ENCODE measurements around the gene STXBP2. TPM values are rescaled to one million over a fixed set of nuclear protein-coding genes. Genes with fewer than 3 reads are reported as not detected.

Gene STXBP2
- total and polyA plus RNA-seq, 2 experiments from 2014 or later = 1.8 to 2.0 TPM

DNA sequence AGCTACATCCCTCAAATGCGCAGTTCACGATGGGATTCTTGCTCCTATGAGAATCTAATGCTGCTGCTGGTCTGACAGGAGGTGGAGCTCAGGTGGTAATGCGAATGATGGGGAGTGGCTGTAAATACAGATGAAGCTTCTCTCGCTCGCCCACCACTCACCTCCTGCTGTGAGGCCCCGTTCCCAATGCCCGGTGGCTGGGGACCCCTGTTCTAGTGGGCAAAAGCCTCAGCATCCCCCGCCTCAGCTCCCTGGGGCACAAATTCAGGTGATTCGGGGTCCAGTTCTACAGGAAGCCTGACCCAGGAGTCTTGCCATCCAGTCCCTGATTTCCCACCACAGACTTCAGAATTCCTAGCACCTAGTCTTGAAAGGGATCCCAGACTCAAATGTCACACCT, 35.6 kb downstream of the STXBP2 start:
- in situ Hi-C loops (cut with MboI) = loop anchor here (10.0 kb wide), 1 partner anchor 108 kb away; no protein-coding TSS in a partner anchor
- WGBS, 2 experiments (ENCODE audit: low coverage in 1 of 2, low lambda C conversion rate in 2 of 2, missing lambda C conversion rate in 2 of 2) = 26 to 36% methylated on average over 9 of the region's 9 CpGs

DNA sequence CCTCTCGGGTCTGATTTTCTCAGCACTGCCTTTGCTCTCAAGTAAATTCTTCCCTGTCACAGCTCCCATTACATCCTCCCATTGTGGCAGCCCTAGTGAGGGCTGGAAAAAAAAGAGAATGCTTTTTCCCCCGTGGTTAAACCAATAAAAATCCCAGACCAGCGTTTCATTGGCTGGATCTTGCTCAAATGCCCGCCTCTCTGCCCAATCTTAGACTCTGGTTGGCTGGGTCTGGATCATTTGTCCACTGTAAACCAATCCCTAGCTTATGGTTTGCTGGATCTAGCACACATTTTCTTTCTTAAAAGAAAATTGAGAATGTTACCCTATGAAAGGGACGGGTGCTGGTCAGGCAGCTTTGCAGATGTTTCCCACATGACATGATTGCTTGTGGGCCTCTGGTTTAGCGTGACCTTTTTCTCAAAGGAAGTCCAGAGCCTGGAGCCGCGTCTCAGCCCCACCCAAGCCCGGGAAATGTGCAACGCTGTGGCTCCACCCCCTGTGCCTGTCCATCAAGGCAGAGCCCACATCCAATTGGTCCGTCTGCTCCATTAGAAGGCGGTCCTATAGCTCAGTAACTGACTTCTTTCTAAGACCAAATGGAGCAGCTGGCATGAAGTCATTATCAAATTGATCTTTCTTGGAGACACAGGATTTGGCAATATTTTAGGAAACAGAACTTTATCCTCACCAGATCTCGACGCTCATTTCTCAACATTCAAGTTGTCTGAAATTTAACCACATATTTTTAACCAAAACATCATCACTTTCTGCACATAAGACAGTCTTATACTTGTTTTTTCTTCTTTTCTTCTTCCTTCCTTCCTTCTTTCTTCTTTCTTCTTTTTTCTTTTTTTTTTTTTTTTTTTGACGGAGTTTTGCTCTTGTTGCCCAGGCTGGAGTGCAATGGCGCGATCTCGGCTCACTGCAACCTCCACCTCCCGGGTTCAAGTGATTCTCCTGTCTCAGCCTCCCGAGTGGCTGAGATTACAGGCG, 37.4 kb downstream of the STXBP2 start:
- TF ChIP-seq EZH2 (IDR thresholded peaks at IDR 0.05; ENCODE audit: insufficient read depth, poor library complexity, severe bottlenecking) (no peak), EZH2phosphoT487 (IDR thresholded peaks at IDR 0.05; ENCODE audit: insufficient read depth, low read depth) (no peak)
- Histone ChIP-seq H3K4me3 (no peak overlapping the region), H3K4me1 (ENCODE audit: insufficient read depth) (no peaks in the 10 kb centered on the region), H3K9me2 (ENCODE audit: insufficient read depth) (no peaks in the 10 kb centered on the region), H2AFZ (peak overlapping the region; percentile 46), H3K27ac (no peak overlapping the region), H3K36me3 (ENCODE audit: low read depth) (no peaks in the 10 kb centered on the region), H3K27me3 (replicated peaks; ENCODE audit: insufficient read depth) (peaks cover 18% of the 10 kb centered on the region), H3F3A (ENCODE audit: insufficient read depth) (no peaks in the 10 kb centered on the region), H3K9me3 (ENCODE audit: low read depth) (no peaks in the 10 kb centered on the region), H4K20me1 (ENCODE audit: insufficient read depth) (no peaks in the 10 kb centered on the region), H3K4me2 (ENCODE audit: unreplicated experiment) (peak overlapping the region; percentile 5), H3K9ac (no peak overlapping the region), H3K79me2 (ENCODE audit: insufficient read depth) (no peaks in the 10 kb centered on the region)
- 38 to 41% methylated on average over 20 to 21 of the region's 21 CpGs for WGBS, 2 experiments (ENCODE audit: low coverage in 1 of 2, low lambda C conversion rate in 2 of 2, missing lambda C conversion rate in 2 of 2)
- in situ Hi-C loops (cut with MboI) = loop anchor here (10.0 kb wide), 1 partner anchor 110 kb away; no protein-coding TSS in a partner anchor
- peak; percentile 74 for DNase-seq

More for the DNA sequence above, 35.6 kb downstream of the STXBP2 start:
- Histone ChIP-seq H3K36me3 (ENCODE audit: low read depth) (no peaks in the 10 kb centered on the region), H3K27ac (no peak overlapping the region), H3K9me2 (ENCODE audit: insufficient read depth) (no peaks in the 10 kb centered on the region), H3F3A (ENCODE audit: insufficient read depth) (no peaks in the 10 kb centered on the region), H3K4me3 (no peak overlapping the region), H3K9me3 (ENCODE audit: low read depth) (no peaks in the 10 kb centered on the region), H3K9ac (no peak overlapping the region), H3K27me3 (replicated peaks; ENCODE audit: insufficient read depth) (peaks cover 12% of the 10 kb centered on the region), H3K4me2 (ENCODE audit: unreplicated experiment) (no peak overlapping the region), H3K4me1 (ENCODE audit: insufficient read depth) (no peaks in the 10 kb centered on the region), H3K79me2 (ENCODE audit: insufficient read depth) (no peaks in the 10 kb centered on the region), H2AFZ (no peak overlapping the region), H4K20me1 (ENCODE audit: insufficient read depth) (no peaks in the 10 kb centered on the region)
- TF ChIP-seq EZH2 (IDR thresholded peaks at IDR 0.05; ENCODE audit: insufficient read depth, poor library complexity, severe bottlenecking) = no peak
- TF ChIP-seq EZH2phosphoT487 (IDR thresholded peaks at IDR 0.05; ENCODE audit: insufficient read depth, low read depth) = no peak
- no peak for DNase-seq

DNA sequence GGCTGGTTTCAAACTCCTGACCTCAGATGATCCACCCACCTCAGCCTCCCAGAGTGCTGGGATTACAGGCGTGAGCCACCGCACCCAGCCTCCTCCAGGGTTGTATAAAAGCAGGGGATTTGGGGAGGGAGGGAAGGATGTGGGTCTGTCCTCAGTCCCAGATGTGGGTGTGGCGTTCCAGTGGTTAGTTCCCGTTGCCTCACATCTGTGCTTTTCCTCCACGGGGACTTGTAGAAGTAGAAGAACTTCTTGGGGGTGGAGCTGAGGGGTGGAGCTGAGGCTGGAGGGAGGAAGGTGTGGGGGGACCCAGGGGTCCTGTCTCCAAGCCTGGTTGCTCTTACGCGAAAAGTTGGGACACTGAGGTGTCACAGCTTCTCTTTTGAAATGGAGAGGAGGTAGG, 39.5 kb downstream of the STXBP2 start:
- H3K4me2 ChIP-seq (ENCODE audit: unreplicated experiment) = no peak overlapping the region
- peaks cover 7% of the 10 kb centered on the region for H3K79me2 ChIP-seq (ENCODE audit: insufficient read depth)
- WGBS, 2 experiments (ENCODE audit: low coverage in 1 of 2, low lambda C conversion rate in 2 of 2, missing lambda C conversion rate in 2 of 2) = 5 to 10% methylated on average over 5 to 7 of the region's 7 CpGs
- no peak overlapping the region for H3K4me3 ChIP-seq
- no peaks in the 10 kb centered on the region for H3K9me2 ChIP-seq (ENCODE audit: insufficient read depth)
- no peak overlapping the region for H2AFZ ChIP-seq
- H3K4me1 ChIP-seq (ENCODE audit: insufficient read depth) = no peaks in the 10 kb centered on the region
- TF ChIP-seq EZH2phosphoT487 (IDR thresholded peaks at IDR 0.05; ENCODE audit: insufficient read depth, low read depth) (no peak), EZH2 (IDR thresholded peaks at IDR 0.05; ENCODE audit: insufficient read depth, poor library complexity, severe bottlenecking) (no peak)
- no peak overlapping the region for H3K9ac ChIP-seq
- H3K27ac ChIP-seq = no peak overlapping the region
- peaks cover 11% of the 10 kb centered on the region; the same call in 1 of the 2 replicates for H3K27me3 ChIP-seq (replicated peaks; ENCODE audit: insufficient read depth)
- no peak for DNase-seq
- in situ Hi-C loops (cut with MboI) = loop anchor here (10.0 kb wide), 1 partner anchor 112 kb away; no protein-coding TSS in a partner anchor
- no peaks in the 10 kb centered on the region for H3K36me3 ChIP-seq (ENCODE audit: low read depth)
- no peaks in the 10 kb centered on the region for H3F3A ChIP-seq (ENCODE audit: insufficient read depth)
- H3K9me3 ChIP-seq (ENCODE audit: low read depth) = no peaks in the 10 kb centered on the region
- H4K20me1 ChIP-seq (ENCODE audit: insufficient read depth) = no peaks in the 10 kb centered on the region

DNA sequence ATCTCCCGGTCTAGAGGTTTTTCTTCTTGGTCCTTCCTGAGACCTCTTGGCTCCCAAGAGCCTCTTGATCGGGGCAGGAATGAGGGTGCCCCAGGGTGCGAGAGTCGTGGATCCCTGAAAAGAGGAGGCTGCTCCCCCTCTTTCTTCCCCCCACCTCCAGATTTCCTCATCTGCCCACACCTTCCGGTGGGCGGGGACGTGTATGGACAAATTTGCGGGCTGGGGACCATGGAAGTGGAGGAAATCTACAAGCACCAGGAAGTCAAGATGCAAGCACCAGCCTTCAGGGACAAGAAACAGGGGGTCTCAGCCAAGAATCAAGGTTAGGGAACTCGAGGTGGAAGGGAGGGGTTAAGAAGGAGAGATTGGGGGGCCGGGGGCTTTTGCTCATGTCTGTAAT, 39.9 kb downstream of the STXBP2 start, which contains the start of gene MCEMP1:
Gene MCEMP1 (plus strand): TSS at position 237 of the 400 bp plus-strand sequence. CDS start 31 bp downstream, at position 268.
- Histone ChIP-seq H3K4me2 (ENCODE audit: unreplicated experiment) (no peak within 1 kb of the TSS), H3K36me3 (ENCODE audit: low read depth) (no peaks in the 10 kb centered on the region), H3K27me3 (replicated peaks; ENCODE audit: insufficient read depth) (peaks cover 11% of the 10 kb centered on the region; the same call in 1 of the 2 replicates), H3K79me2 (ENCODE audit: insufficient read depth) (peaks cover 12% of the 10 kb centered on the region), H3K4me1 (ENCODE audit: insufficient read depth) (no peaks in the 10 kb centered on the region), H4K20me1 (ENCODE audit: insufficient read depth) (no peaks in the 10 kb centered on the region), H3F3A (ENCODE audit: insufficient read depth) (no peaks in the 10 kb centered on the region), H3K4me3 (no peak within 1 kb of the TSS), H3K9ac (no peak within 1 kb of the TSS), H3K9me2 (ENCODE audit: insufficient read depth) (no peaks in the 10 kb centered on the region), H3K27ac (no peak within 1 kb of the TSS), H3K9me3 (ENCODE audit: low read depth) (no peaks in the 10 kb centered on the region), H2AFZ (no peak within 1 kb of the TSS)
- no peak for DNase-seq
- 51 to 52% methylated on average over 10 of the region's 10 CpGs for WGBS, 2 experiments (ENCODE audit: low coverage in 1 of 2, low lambda C conversion rate in 2 of 2, missing lambda C conversion rate in 2 of 2)
- TF ChIP-seq EZH2phosphoT487 (IDR thresholded peaks at IDR 0.05; ENCODE audit: insufficient read depth, low read depth) (no peak), EZH2 (IDR thresholded peaks at IDR 0.05; ENCODE audit: insufficient read depth, poor library complexity, severe bottlenecking) (no peak)
- in situ Hi-C loops (cut with MboI) = loop anchor here (10.0 kb wide), 1 partner anchor 112 kb away; no protein-coding TSS in a partner anchor
